Keratinocyte (primary cell): ENCODE measurements around the gene ZMAT3. TPM values are rescaled to one million over a fixed set of nuclear protein-coding genes. Genes with fewer than 3 reads are reported as not detected.
"Not testable (repeated sequence)": the region's sequence is repeated elsewhere in the genome, so short reads cannot be mapped to it uniquely, and the experiment has no call there.

Experiments
- DNase-seq: peaks from one replicate; pipeline ENCODE4 v3.0.0-alpha.2; 2011; ENCODE audit warnings: low read depth, missing footprints, low spot score
- FAIRE-seq: peaks from 2 replicates; lab custom pipeline; 2011; peaks lifted over from hg19 to GRCh38; lab: Jason Lieb, UNC
- H2AFZ ChIP-seq: 2 replicates; pipeline ENCODE4 v1.6.0; 2012; ENCODE audit warnings: low read length, control low read depth, inconsistent platforms; ENCODE audit not compliant: control insufficient read depth
- H3K27ac ChIP-seq: 2 replicates; pipeline ENCODE4 v1.5.1; 2011; ENCODE audit warnings: low read length; ENCODE audit not compliant: control insufficient read depth, insufficient read depth
- H3K27me3 ChIP-seq: 3 replicates; pipeline ENCODE4 v1.6.0; 2011; ENCODE audit warnings: low read length; ENCODE audit not compliant: control insufficient read depth, insufficient read depth; ENCODE audit errors: extremely low read depth
- H3K36me3 ChIP-seq, 2 experiments: 2 replicates in 1 of 2; 3 replicates in 1 of 2; pipeline ENCODE4 v1.5.1; 2011; ENCODE audit warnings: low read length in 2 of 2, mild to moderate bottlenecking in 1 of 2; ENCODE audit not compliant: control insufficient read depth in 2 of 2, insufficient read depth in 2 of 2; ENCODE audit errors: extremely low read depth in 1 of 2
- H3K4me1 ChIP-seq: 3 replicates; pipeline ENCODE4 v1.5.1; 2011; ENCODE audit warnings: low read length; ENCODE audit not compliant: control insufficient read depth, insufficient read depth; ENCODE audit errors: extremely low read depth
- H3K4me2 ChIP-seq: 3 replicates; pipeline ENCODE4 v1.6.0; 2011; ENCODE audit warnings: low read depth, low read length; ENCODE audit not compliant: control insufficient read depth, insufficient read depth; ENCODE audit errors: extremely low read depth
- H3K4me3 ChIP-seq, 3 experiments: fragments of 200-600 bp in 1 of 3; sonication (generic) in 1 of 3; 2 replicates in 2 of 3; 3 replicates in 1 of 3; pipeline ENCODE4 v1.5.1; 2011 to 2016; ENCODE audit warnings: low read length in 3 of 3, mild to moderate bottlenecking in 3 of 3, control low read depth in 2 of 3, inconsistent platforms in 1 of 3, low read depth in 1 of 3, mixed read lengths in 1 of 3, mixed run types in 1 of 3, moderate library complexity in 1 of 3; ENCODE audit not compliant: control insufficient read depth in 2 of 3, insufficient read depth in 2 of 3; ENCODE audit errors: extremely low read depth in 1 of 3
- H3K79me2 ChIP-seq: 2 replicates; pipeline ENCODE4 v1.6.0; 2012; ENCODE audit warnings: low read length; ENCODE audit not compliant: control insufficient read depth, insufficient read depth
- H3K9ac ChIP-seq: 3 replicates; pipeline ENCODE4 v1.6.0; 2011; ENCODE audit warnings: low read length; ENCODE audit not compliant: control insufficient read depth, insufficient read depth; ENCODE audit errors: extremely low read depth
- H3K9me1 ChIP-seq: 3 replicates; pipeline ENCODE4 v1.6.0; 2011; ENCODE audit warnings: low read length; ENCODE audit not compliant: control insufficient read depth, insufficient read depth; ENCODE audit errors: extremely low read depth
- H3K9me3 ChIP-seq: 2 replicates; pipeline ENCODE4 v1.5.1; 2012; ENCODE audit warnings: low read depth, low read length; ENCODE audit not compliant: control insufficient read depth
- H4K20me1 ChIP-seq: 3 replicates; pipeline ENCODE4 v1.6.0; 2011; ENCODE audit warnings: low read length; ENCODE audit not compliant: control insufficient read depth, insufficient read depth; ENCODE audit errors: extremely low read depth
- CTCF ChIP-seq, 3 experiments: IDR thresholded peaks in 1 of 3; conservative IDR thresholded peaks in 1 of 3; optimal IDR thresholded peaks in 1 of 3; 2 replicates in 2 of 3; 3 replicates in 1 of 3; pipeline versions ENCODE3 to v1.5.1; 2011; ENCODE audit warnings: low read length in 3 of 3, mild to moderate bottlenecking in 3 of 3, moderate library complexity in 2 of 3, control low read depth in 1 of 3, inconsistent platforms in 1 of 3; ENCODE audit not compliant: insufficient read depth in 2 of 3; ENCODE audit errors: extremely low read depth in 1 of 3
- EZH2 ChIP-seq: IDR thresholded peaks from one replicate; pipeline ENCODE4 v1.6.1; 2012; ENCODE audit warnings: inconsistent platforms, mild to moderate bottlenecking, low read length, moderate library complexity
- dilution Hi-C: fragments of 300-500 bp; cut with MboI; formaldehyde crosslinking; loops from one replicate; pipeline ENCODE4 v1.7.0; 2020; ENCODE audit warnings: low sequenced_read_pairs; ENCODE audit not compliant: extremely low pct_ligation_motif_present
- polyA plus RNA-seq, 5 experiments: library from polyadenylated mRNA; depleted of rRNA in 3 of 5; stranded (reverse) in 3 of 5; stranded (forward) in 1 of 5; unstranded in 1 of 5; fragments of >200 nt; gene quantifications; 1 replicate in 1 of 5; 2 replicates in 3 of 5; 3 replicates in 1 of 5; pipeline versions ENCODE4 v1.2.1 to v1.2.3, GENCODE V29; 2011 to 2012; ENCODE audit warnings: missing spikeins in 2 of 5, low read depth in 1 of 5, low replicate concordance in 1 of 5

Gene ZMAT3
- polyA plus RNA-seq, 1 donor (not counting 4 experiments of a cell fraction or from before 2014, with no cell fraction given), result 15.5 TPM

GRCh38 chr3:179035232-179035631 lies 36.4 kb downstream of the ZMAT3 start:
- Histone ChIP-seq H3K4me1 (peaks cover 23% of the 10 kb centered on the region), H3K9ac (no peak overlapping the region), H2AFZ (no peak overlapping the region), H3K4me3 (no peak overlapping the region), H3K9me1 (no peaks in the 10 kb centered on the region), H3K9me3 (no peaks in the 10 kb centered on the region), H3K27me3 (no peaks in the 10 kb centered on the region), H3K4me2 (no peak overlapping the region), H4K20me1 (no peaks in the 10 kb centered on the region), H3K36me3 (peaks cover 0 to 3% of the 10 kb centered on the region in 2 experiments), H3K27ac (no peak overlapping the region), H3K79me2 (peaks cover 44% of the 10 kb centered on the region)
- FAIRE-seq, result no peak
- no peak for DNase-seq
- TF ChIP-seq EZH2 (no peak), CTCF (optimal IDR thresholded peaks at IDR 0.05 in 1 of 3, IDR thresholded peaks at IDR 0.05 in 1 of 3, conservative IDR thresholded peaks at IDR 0.05 in 1 of 3; ENCODE audit: extremely low read depth in 1 of 3, insufficient read depth in 2 of 3, low read length in 3 of 3) (no peak)
- dilution Hi-C loops, result no loop called here

DNA sequence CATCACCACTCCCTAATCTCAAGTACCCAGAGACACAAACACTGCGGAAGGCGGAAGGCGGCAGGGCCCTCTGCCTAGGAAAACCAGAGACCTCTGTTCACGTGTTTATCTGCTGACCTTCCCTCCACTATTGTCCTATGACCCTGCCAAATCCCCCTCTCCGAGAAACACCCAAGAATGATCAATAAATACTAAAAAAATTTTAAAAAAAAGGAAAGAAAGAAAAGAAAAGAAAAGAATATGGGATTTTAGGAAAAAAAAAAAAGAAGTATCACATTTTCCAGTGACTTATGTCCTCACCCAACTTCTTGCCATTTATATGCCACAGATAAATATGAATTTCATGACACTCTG lies 38.3 kb downstream of the ZMAT3 start:
- DNase-seq, H3K27ac ChIP-seq, H3K27me3 ChIP-seq, H3K9me3 ChIP-seq, H3K4me2 ChIP-seq, H4K20me1 ChIP-seq, H3K4me3 ChIP-seq, H2AFZ ChIP-seq, H3K9ac ChIP-seq, H3K9me1 ChIP-seq, H3K36me3 ChIP-seq, dilution Hi-C loops, FAIRE-seq: not testable (repeated sequence)
- peaks cover 19% of the 10 kb centered on the region for H3K4me1 ChIP-seq
- peaks cover 31% of the 10 kb centered on the region for H3K79me2 ChIP-seq

DNA sequence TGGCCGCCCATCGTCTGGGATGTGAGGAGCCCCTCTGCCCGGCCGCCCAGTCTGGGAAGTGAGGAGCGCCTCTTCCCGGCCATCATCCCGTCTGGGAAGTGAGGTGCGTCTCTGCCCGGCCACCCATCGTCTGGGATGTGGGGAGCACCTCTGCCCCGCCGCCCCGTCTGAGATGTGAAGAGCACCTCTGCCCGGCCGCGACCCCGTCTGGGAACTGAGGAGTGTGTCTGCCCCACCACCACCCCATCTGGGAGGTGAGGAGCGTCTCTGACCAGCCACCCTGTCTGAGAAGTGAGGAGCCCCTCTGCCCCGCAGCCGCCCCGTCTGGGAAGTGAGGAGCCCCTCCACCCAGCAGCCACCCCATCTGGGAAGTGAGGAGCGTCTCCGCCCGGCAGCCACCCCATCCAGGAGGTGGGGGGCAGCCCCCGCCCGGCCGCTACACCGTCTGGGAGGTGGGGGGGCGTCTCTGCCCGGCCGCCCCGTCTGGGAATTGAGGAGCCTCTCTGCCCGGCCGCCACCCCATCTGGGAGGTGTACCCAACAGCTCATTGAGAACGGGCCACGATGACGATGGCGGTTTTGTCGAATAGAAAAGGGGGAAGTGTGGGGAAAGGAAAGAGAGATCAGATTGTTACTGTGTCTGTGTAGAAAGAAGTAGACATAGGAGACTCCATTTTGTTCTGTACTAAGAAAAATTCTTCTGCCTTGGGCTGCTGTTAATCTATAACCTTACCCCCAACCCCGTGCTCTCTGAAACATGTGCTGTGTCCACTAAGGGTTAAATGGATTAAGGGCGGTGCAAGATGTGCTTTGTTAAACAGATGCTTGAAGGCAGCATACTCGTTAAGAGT lies 38.9 kb downstream of the ZMAT3 start:
- H3K4me2 ChIP-seq, H3K36me3 ChIP-seq, H3K4me3 ChIP-seq, FAIRE-seq, H3K9ac ChIP-seq, H4K20me1 ChIP-seq, H3K9me3 ChIP-seq, H3K27me3 ChIP-seq, H3K9me1 ChIP-seq, H3K27ac ChIP-seq, H2AFZ ChIP-seq, DNase-seq, dilution Hi-C loops: not testable (repeated sequence)
- Histone ChIP-seq H3K4me1 (peaks cover 13% of the 10 kb centered on the region), H3K79me2 (peaks cover 28% of the 10 kb centered on the region)
